PC-9 (cell line): ENCODE data around the gene RPL37A.

Source experiments
- CTCF ChIP-seq: fragments of 200-600 bp; sonication (generic); conservative IDR thresholded peaks from 2 replicates; pipeline ENCODE4 v1.6.1; 2017; ENCODE audit warnings: mixed run types, antibody characterized with exemption, mild to moderate bottlenecking, moderate library complexity
- EZH2 ChIP-seq: fragments of 200-600 bp; sonication (generic); IDR thresholded peaks from 2 replicates; pipeline ENCODE4 v1.8.0; 2017; ENCODE audit warnings: antibody characterized with exemption, low read depth

- no peak for TF ChIP-seq CTCF
- no peak for TF ChIP-seq EZH2
These were observed 42.3 kb downstream of the RPL37A start for GRCh38 chr2:216540920-216541319.
